Measurements from ENCODE around the gene RNF4. TPM values are rescaled to one million over a fixed set of nuclear protein-coding genes. Genes with fewer than 3 reads are reported as not detected.

The RNF4 gene
- total RNA-seq, 1 donor from 2014 or later = 77.2 TPM

DNA sequence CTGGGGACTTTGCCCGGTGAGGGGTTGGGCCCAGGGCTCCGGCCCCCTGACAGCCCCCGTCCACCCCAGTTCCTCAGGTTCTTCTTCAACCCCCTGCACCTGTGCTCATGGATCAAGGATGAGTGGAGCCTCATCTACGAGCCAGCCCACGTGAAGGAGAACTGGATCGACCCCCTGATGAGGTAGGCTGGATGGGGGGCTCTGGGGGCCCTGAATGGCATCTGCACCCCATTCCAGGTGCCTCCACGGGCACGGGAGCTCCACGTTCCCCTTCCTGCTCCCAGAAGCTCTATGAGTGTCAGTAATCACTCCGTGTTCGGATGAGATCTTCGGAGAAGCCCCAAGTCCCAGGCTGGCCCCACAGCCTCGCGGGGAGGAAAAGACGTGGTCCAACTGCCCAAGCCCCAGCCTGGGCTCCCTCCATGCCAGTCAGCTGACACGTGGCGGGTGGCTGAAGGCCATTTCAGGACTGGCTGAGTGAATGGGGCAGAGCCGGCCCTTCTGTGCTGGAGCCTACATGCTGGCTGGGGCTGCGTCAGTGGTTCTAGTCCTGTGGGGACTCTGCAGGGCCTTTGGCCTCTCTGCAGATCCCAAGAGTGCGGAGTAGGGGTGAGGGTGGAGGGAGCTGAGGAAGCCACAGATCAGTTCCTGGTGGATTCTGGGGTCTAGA is 25.7 kb upstream of the RNF4 start:
- no peak for FAIRE-seq
- H3K27ac ChIP-seq (ENCODE audit: low read depth, low read length) = no peak overlapping the region
- H4K20me1 ChIP-seq (ENCODE audit: insufficient read depth, low read length) = no peaks in the 10 kb centered on the region
- Mint-ChIP-seq H3K4me3 (ENCODE audit: unreplicated experiment) (no peak overlapping the region), H3K9me3 (ENCODE audit: unreplicated experiment) (no peaks in the 10 kb centered on the region), H3K4me1 (ENCODE audit: low read depth, unreplicated experiment) (no peaks in the 10 kb centered on the region), H3K27ac (ENCODE audit: unreplicated experiment) (no peak overlapping the region), H3K27me3 (ENCODE audit: low read depth, unreplicated experiment) (peaks cover 17% of the 10 kb centered on the region), H3K36me3 (ENCODE audit: low read depth, unreplicated experiment) (no peaks in the 10 kb centered on the region)
- H3K4me3 ChIP-seq (ENCODE audit: insufficient read depth, low read depth, low read length) = no peak overlapping the region
- no peak overlapping the region for H3K9ac ChIP-seq (ENCODE audit: low read length)
- no peak for TF ChIP-seq EZH2 (IDR thresholded peaks at IDR 0.05; ENCODE audit: insufficient read depth, low read length)
- TF ChIP-seq, protein P1, sequence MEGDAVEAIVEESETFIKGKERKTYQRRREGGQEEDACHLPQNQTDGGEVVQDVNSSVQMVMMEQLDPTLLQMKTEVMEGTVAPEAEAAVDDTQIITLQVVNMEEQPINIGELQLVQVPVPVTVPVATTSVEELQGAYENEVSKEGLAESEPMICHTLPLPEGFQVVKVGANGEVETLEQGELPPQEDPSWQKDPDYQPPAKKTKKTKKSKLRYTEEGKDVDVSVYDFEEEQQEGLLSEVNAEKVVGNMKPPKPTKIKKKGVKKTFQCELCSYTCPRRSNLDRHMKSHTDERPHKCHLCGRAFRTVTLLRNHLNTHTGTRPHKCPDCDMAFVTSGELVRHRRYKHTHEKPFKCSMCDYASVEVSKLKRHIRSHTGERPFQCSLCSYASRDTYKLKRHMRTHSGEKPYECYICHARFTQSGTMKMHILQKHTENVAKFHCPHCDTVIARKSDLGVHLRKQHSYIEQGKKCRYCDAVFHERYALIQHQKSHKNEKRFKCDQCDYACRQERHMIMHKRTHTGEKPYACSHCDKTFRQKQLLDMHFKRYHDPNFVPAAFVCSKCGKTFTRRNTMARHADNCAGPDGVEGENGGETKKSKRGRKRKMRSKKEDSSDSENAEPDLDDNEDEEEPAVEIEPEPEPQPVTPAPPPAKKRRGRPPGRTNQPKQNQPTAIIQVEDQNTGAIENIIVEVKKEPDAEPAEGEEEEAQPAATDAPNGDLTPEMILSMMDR (IDR thresholded peaks at IDR 0.05; ENCODE audit: insufficient read depth, low read depth, low read length) = no peak
- H3K27me3 ChIP-seq (ENCODE audit: insufficient read depth, low read length) = no peaks in the 10 kb centered on the region
- no peak for DNase-seq (ENCODE audit: low read depth)
- H3K9me3 ChIP-seq (ENCODE audit: insufficient read depth, low read depth, low read length) = no peaks in the 10 kb centered on the region
- no peaks in the 10 kb centered on the region for H3K4me1 ChIP-seq (ENCODE audit: insufficient read depth, low read length)
- no peaks in the 10 kb centered on the region for H3K36me3 ChIP-seq (ENCODE audit: insufficient read depth, low read length)
- no peaks in the 10 kb centered on the region for H3K79me2 ChIP-seq (ENCODE audit: insufficient read depth, low read length)
- no peak overlapping the region for H3K4me2 ChIP-seq (ENCODE audit: low read length)
- H2AFZ ChIP-seq (ENCODE audit: low read depth, low read length) = no peak overlapping the region

DNA sequence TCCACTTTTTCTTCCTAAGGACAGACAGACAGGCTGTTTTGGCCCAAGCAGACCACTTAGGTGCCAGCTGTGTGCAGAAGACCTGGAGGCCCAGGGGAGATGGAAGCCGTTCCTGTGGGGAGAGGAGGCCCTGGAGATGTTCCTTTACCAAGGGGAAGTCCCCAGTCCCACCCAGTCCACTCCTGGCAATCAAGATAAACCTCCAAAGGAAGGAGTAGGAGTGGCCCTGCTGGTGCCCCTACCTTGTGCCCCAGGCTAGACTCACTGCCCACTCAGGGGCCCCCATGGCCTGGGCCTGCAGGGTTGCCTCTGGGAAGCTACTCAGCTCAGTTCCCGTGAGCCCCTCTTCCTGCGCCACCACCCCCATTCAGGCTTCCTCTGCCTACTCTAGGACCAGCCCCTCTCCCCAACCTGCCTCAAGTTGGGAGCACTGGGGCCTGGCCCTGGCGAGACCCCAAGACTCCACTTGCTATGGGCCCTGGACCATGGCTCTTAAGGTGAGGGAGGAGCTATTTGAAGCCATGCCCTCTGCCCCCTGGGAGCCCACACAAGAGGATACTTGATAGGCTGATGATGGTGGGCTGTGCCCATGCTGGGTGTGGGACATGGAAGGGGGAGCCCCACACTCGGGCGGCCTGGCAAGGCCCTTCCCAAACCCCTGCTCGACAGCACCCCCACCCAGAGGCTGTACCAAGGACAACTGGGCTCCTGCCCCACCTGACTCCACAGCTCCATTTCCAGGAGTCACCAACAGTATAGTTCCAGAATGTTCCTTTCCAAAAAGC is 24.8 kb upstream of the RNF4 start:
- no peaks in the 10 kb centered on the region for H4K20me1 ChIP-seq (ENCODE audit: insufficient read depth, low read length)
- H3K79me2 ChIP-seq (ENCODE audit: insufficient read depth, low read length) = no peaks in the 10 kb centered on the region
- DNase-seq (ENCODE audit: low read depth) = no peak
- H3K27me3 ChIP-seq (ENCODE audit: insufficient read depth, low read length) = peaks cover 3% of the 10 kb centered on the region
- H3K9me3 ChIP-seq (ENCODE audit: insufficient read depth, low read depth, low read length) = no peaks in the 10 kb centered on the region
- no peak overlapping the region for H3K4me3 ChIP-seq (ENCODE audit: insufficient read depth, low read depth, low read length)
- no peak for FAIRE-seq
- H3K27ac ChIP-seq (ENCODE audit: low read depth, low read length) = no peak overlapping the region
- Mint-ChIP-seq H3K36me3 (ENCODE audit: low read depth, unreplicated experiment) (no peaks in the 10 kb centered on the region), H3K27me3 (ENCODE audit: low read depth, unreplicated experiment) (peaks cover 15% of the 10 kb centered on the region), H3K27ac (ENCODE audit: unreplicated experiment) (no peak overlapping the region), H3K9me3 (ENCODE audit: unreplicated experiment) (no peaks in the 10 kb centered on the region), H3K4me3 (ENCODE audit: unreplicated experiment) (no peak overlapping the region), H3K4me1 (ENCODE audit: low read depth, unreplicated experiment) (no peaks in the 10 kb centered on the region)
- no peaks in the 10 kb centered on the region for H3K4me1 ChIP-seq (ENCODE audit: insufficient read depth, low read length)
- H3K9ac ChIP-seq (ENCODE audit: low read length) = no peak overlapping the region
- no peak for TF ChIP-seq EZH2 (IDR thresholded peaks at IDR 0.05; ENCODE audit: insufficient read depth, low read length)
- TF ChIP-seq, protein P1 (IDR thresholded peaks at IDR 0.05; ENCODE audit: insufficient read depth, low read depth, low read length) = no peak
- H3K36me3 ChIP-seq (ENCODE audit: insufficient read depth, low read length) = no peaks in the 10 kb centered on the region
- no peak overlapping the region for H2AFZ ChIP-seq (ENCODE audit: low read depth, low read length)
- no peak overlapping the region for H3K4me2 ChIP-seq (ENCODE audit: low read length)

DNA sequence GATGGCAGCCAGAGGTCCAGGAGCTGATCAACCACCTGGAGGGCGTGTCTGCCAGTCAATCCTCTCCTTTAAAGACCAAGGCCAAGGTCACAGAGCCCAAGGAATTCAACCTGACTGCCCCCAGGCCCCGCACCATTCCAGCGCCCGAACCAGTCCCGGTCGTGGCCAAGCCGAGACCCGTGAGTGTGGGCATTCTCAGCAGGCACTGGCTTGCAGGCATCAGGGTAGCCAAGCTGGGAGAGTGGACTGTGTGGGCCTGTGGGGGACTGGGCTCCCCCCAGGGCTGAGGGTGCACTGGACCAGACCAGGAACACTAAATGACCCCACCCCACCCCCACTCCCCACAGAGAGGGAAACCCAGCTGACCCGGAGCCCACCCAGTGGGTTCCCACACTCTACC is 23.8 kb upstream of the RNF4 start:
- Histone ChIP-seq H3K4me1 (ENCODE audit: insufficient read depth, low read length) (no peaks in the 10 kb centered on the region), H3K9me3 (ENCODE audit: insufficient read depth, low read depth, low read length) (no peaks in the 10 kb centered on the region), H3K9ac (ENCODE audit: low read length) (no peak overlapping the region), H3K27ac (ENCODE audit: low read depth, low read length) (no peak overlapping the region), H3K27me3 (ENCODE audit: insufficient read depth, low read length) (peaks cover 3% of the 10 kb centered on the region), H2AFZ (ENCODE audit: low read depth, low read length) (no peak overlapping the region), H4K20me1 (ENCODE audit: insufficient read depth, low read length) (no peaks in the 10 kb centered on the region), H3K36me3 (ENCODE audit: insufficient read depth, low read length) (no peaks in the 10 kb centered on the region), H3K4me2 (ENCODE audit: low read length) (no peak overlapping the region), H3K79me2 (ENCODE audit: insufficient read depth, low read length) (no peaks in the 10 kb centered on the region), H3K4me3 (ENCODE audit: insufficient read depth, low read depth, low read length) (no peak overlapping the region)
- Mint-ChIP-seq H3K4me3 (ENCODE audit: unreplicated experiment) (no peak overlapping the region), H3K36me3 (ENCODE audit: low read depth, unreplicated experiment) (no peaks in the 10 kb centered on the region), H3K27me3 (ENCODE audit: low read depth, unreplicated experiment) (peaks cover 19% of the 10 kb centered on the region), H3K27ac (ENCODE audit: unreplicated experiment) (no peak overlapping the region), H3K9me3 (ENCODE audit: unreplicated experiment) (no peaks in the 10 kb centered on the region), H3K4me1 (ENCODE audit: low read depth, unreplicated experiment) (no peaks in the 10 kb centered on the region)
- DNase-seq (ENCODE audit: low read depth) (no peak), FAIRE-seq (no peak)
- TF ChIP-seq EZH2 (IDR thresholded peaks at IDR 0.05; ENCODE audit: insufficient read depth, low read length) = no peak
- TF ChIP-seq, protein P1 (IDR thresholded peaks at IDR 0.05; ENCODE audit: insufficient read depth, low read depth, low read length) = no peak
